Astrocyte (in vitro differentiated cells and primary cell): ENCODE results near the gene UTP14A. TPM values are rescaled to one million over a fixed set of nuclear protein-coding genes. Genes with fewer than 3 reads are reported as not detected.

ENCODE experiments used
- DNase-seq: peaks from one replicate; pipeline ENCODE4 v3.0.0-alpha.2; 2010; ENCODE audit warnings: low read depth
- FAIRE-seq: peaks from 2 replicates; lab custom pipeline; 2011; peaks lifted over from hg19 to GRCh38; lab: Jason Lieb, UNC
- H2AFZ ChIP-seq: 2 replicates; pipeline ENCODE4 v1.6.0; 2012; ENCODE audit warnings: low read depth, low read length, inconsistent platforms
- H3K27ac ChIP-seq: 2 replicates; pipeline ENCODE4 v1.5.1; 2011; ENCODE audit warnings: low read depth, low read length, inconsistent platforms
- H3K27me3 ChIP-seq: 2 replicates; pipeline ENCODE4 v1.6.0; 2011; ENCODE audit warnings: low read length, inconsistent platforms; ENCODE audit not compliant: insufficient read depth
- H3K36me3 ChIP-seq: 2 replicates; pipeline ENCODE4 v1.5.1; 2011; ENCODE audit warnings: low read length, inconsistent platforms; ENCODE audit not compliant: insufficient read depth
- H3K4me1 ChIP-seq: 2 replicates; pipeline ENCODE4 v1.5.1; 2011; ENCODE audit warnings: low read length, inconsistent platforms; ENCODE audit not compliant: insufficient read depth
- H3K4me2 ChIP-seq: 2 replicates; pipeline ENCODE4 v1.6.0; 2012; ENCODE audit warnings: low read length, inconsistent platforms
- H3K4me3 ChIP-seq: 2 replicates; pipeline ENCODE4 v1.5.1; 2011; ENCODE audit warnings: low read depth, mild to moderate bottlenecking, low read length, inconsistent platforms; ENCODE audit not compliant: insufficient read depth
- H3K79me2 ChIP-seq: 2 replicates; pipeline ENCODE4 v1.6.0; 2012; ENCODE audit warnings: mild to moderate bottlenecking, low read length, inconsistent platforms; ENCODE audit not compliant: insufficient read depth
- H3K9ac ChIP-seq: 2 replicates; pipeline ENCODE4 v1.6.0; 2012; ENCODE audit warnings: mild to moderate bottlenecking, low read length, inconsistent platforms
- H3K9me3 ChIP-seq: 2 replicates; pipeline ENCODE4 v1.5.1; 2012; ENCODE audit warnings: low read depth, mild to moderate bottlenecking, low read length, inconsistent platforms; ENCODE audit not compliant: insufficient read depth
- H4K20me1 ChIP-seq: 2 replicates; pipeline ENCODE4 v1.6.0; 2012; ENCODE audit warnings: low read length, inconsistent platforms; ENCODE audit not compliant: insufficient read depth
- H3K27ac Mint-ChIP-seq: one replicate; pipeline ENCODE4 v1.8.0; 2021; ENCODE audit warnings: mild to moderate bottlenecking, mixed read lengths; ENCODE audit not compliant: unreplicated experiment
- H3K27me3 Mint-ChIP-seq: one replicate; pipeline ENCODE4 v1.8.0; 2021; ENCODE audit warnings: low read depth, mixed read lengths; ENCODE audit not compliant: unreplicated experiment
- H3K36me3 Mint-ChIP-seq: one replicate; pipeline ENCODE4 v1.8.0; 2021; ENCODE audit warnings: low read depth, mixed read lengths; ENCODE audit not compliant: unreplicated experiment
- H3K4me1 Mint-ChIP-seq: one replicate; pipeline ENCODE4 v1.8.0; 2021; ENCODE audit warnings: low read depth, mixed read lengths; ENCODE audit not compliant: unreplicated experiment
- H3K4me3 Mint-ChIP-seq: one replicate; pipeline ENCODE4 v1.8.0; 2021; ENCODE audit warnings: mild to moderate bottlenecking, moderate library complexity, mixed read lengths; ENCODE audit not compliant: unreplicated experiment
- H3K9me3 Mint-ChIP-seq: one replicate; pipeline ENCODE4 v1.8.0; 2021; ENCODE audit warnings: mild to moderate bottlenecking, mixed read lengths; ENCODE audit not compliant: unreplicated experiment
- CTCF ChIP-seq: IDR thresholded peaks from 2 replicates; pipeline ENCODE4 v1.5.1; 2011; ENCODE audit warnings: low read depth, mild to moderate bottlenecking, inconsistent platforms, low read length, moderate library complexity; ENCODE audit not compliant: insufficient read depth
- EZH2 ChIP-seq: IDR thresholded peaks from 2 replicates; pipeline ENCODE4 v1.6.1; 2012; ENCODE audit warnings: mild to moderate bottlenecking, low read length, inconsistent platforms; ENCODE audit not compliant: insufficient read depth
- total RNA-seq: library from RNA; stranded (reverse); gene quantifications from 2 replicates; pipeline ENCODE4 v1.2.1, GENCODE V29; 2021

The UTP14A gene
- total RNA-seq, 1 donor from 2014 or later: 22.2 TPM

GRCh38 chrX:129931411-129932015 lies 25.5 kb downstream of the UTP14A start:
- Histone ChIP-seq H3K9me3 (no peaks in the 10 kb centered on the region), H3K4me1 (no peaks in the 10 kb centered on the region), H3K27me3 (peaks cover 7% of the 10 kb centered on the region), H3K4me2 (peak overlapping the region; percentile 91), H4K20me1 (no peaks in the 10 kb centered on the region), H3K4me3 (peak overlapping the region; percentile 63), H3K27ac (peak overlapping the region; percentile 77), H2AFZ (peak overlapping the region; percentile 75), H3K9ac (peak overlapping the region; percentile 87), H3K36me3 (peaks cover 12% of the 10 kb centered on the region), H3K79me2 (no peaks in the 10 kb centered on the region)
- H3K36me3 Mint-ChIP-seq: peaks cover 2% of the 10 kb centered on the region
- H3K9me3 Mint-ChIP-seq: no peaks in the 10 kb centered on the region
- no peaks in the 10 kb centered on the region for H3K4me1 Mint-ChIP-seq
- H3K27ac Mint-ChIP-seq: peak overlapping the region; percentile 91
- TF ChIP-seq EZH2 (no peak), CTCF (no peak)
- H3K27me3 Mint-ChIP-seq: peaks cover 15% of the 10 kb centered on the region
- peak overlapping the region; percentile 89 for H3K4me3 Mint-ChIP-seq
- FAIRE-seq: peak; percentile 20
- DNase-seq: peak; percentile 82

GRCh38 chrX:129932016-129932820 lies 26.3 kb downstream of the UTP14A start:
- peak overlapping the region; percentile 91 for H3K4me2 ChIP-seq
- peak; percentile 83 for DNase-seq
- Mint-ChIP-seq H3K4me1 (no peaks in the 10 kb centered on the region), H3K27me3 (peaks cover 22% of the 10 kb centered on the region), H3K36me3 (no peaks in the 10 kb centered on the region), H3K9me3 (no peaks in the 10 kb centered on the region), H3K4me3 (peak overlapping the region; percentile 75), H3K27ac (no peak overlapping the region)
- peak overlapping the region; percentile 42 for H3K27ac ChIP-seq
- peak overlapping the region; percentile 58 for H3K4me3 ChIP-seq
- no peak for TF ChIP-seq EZH2
- no peak for TF ChIP-seq CTCF
- H3K9ac ChIP-seq: peak overlapping the region; percentile 87
- no peaks in the 10 kb centered on the region for H3K9me3 ChIP-seq
- peaks cover 7% of the 10 kb centered on the region for H3K27me3 ChIP-seq
- H3K36me3 ChIP-seq: peaks cover 4% of the 10 kb centered on the region
- FAIRE-seq: no peak
- no peaks in the 10 kb centered on the region for H4K20me1 ChIP-seq
- no peaks in the 10 kb centered on the region for H3K79me2 ChIP-seq
- H3K4me1 ChIP-seq: no peaks in the 10 kb centered on the region
- H2AFZ ChIP-seq: peak overlapping the region; percentile 63
